Measurements from ENCODE around the gene TMEM72. TPM values are rescaled to one million over a fixed set of nuclear protein-coding genes. Genes with fewer than 3 reads are reported as not detected.

Gene TMEM72
- total RNA-seq, 1 experiment from 2014 or later: not detected

GRCh38 chr10:44895280-44895679 lies 15.9 kb upstream of the TMEM72 start:
- Histone ChIP-seq H3K79me2 (ENCODE audit: low read depth) (no peaks in the 10 kb centered on the region), H3K9me3 (ENCODE audit: insufficient read depth, low read depth) (no peaks in the 10 kb centered on the region), H3K36me3 (ENCODE audit: low read depth) (no peaks in the 10 kb centered on the region), H2AFZ (no peak overlapping the region), H3K27me3 (ENCODE audit: insufficient read depth, low read depth) (peaks cover 8% of the 10 kb centered on the region), H4K20me1 (ENCODE audit: insufficient read depth) (no peaks in the 10 kb centered on the region), H3K9me2 (ENCODE audit: insufficient read depth) (no peaks in the 10 kb centered on the region), H3K27ac (no peak overlapping the region), H3F3A (ENCODE audit: insufficient read depth, low read depth) (no peaks in the 10 kb centered on the region), H3K4me3 (no peak overlapping the region), H3K4me2 (no peak overlapping the region), H3K4me1 (replicated peaks; ENCODE audit: insufficient read depth) (no peaks in the 10 kb centered on the region)
- no TSS peak for BruUV-seq (replicated peaks)
- ChIA-PET CTCF (no interaction called here), POLR2A (ENCODE audit: unreplicated experiment) (no interaction called here)
- TF ChIP-seq CTCF (conservative IDR thresholded peaks at IDR 0.05) (no peak), EZH2 (IDR thresholded peaks at IDR 0.05; ENCODE audit: low read depth) (no peak)
- intact Hi-C loops (cut with micrococcal nuclease; ENCODE audit: unreplicated experiment): no loop called here
- DNase-seq: no peak

GRCh38 chr10:44897049-44897448 lies 14.1 kb upstream of the TMEM72 start:
- no peaks in the 10 kb centered on the region for H3K36me3 ChIP-seq (ENCODE audit: low read depth)
- TF ChIP-seq CTCF (conservative IDR thresholded peaks at IDR 0.05) (no peak), EZH2 (IDR thresholded peaks at IDR 0.05; ENCODE audit: low read depth) (no peak)
- no peak overlapping the region for H3K4me2 ChIP-seq
- no TSS peak for BruUV-seq (replicated peaks)
- intact Hi-C loops (cut with micrococcal nuclease; ENCODE audit: unreplicated experiment): no loop called here
- H3K9me3 ChIP-seq (ENCODE audit: insufficient read depth, low read depth): no peaks in the 10 kb centered on the region
- CTCF ChIA-PET: no interaction called here
- POLR2A ChIA-PET (ENCODE audit: unreplicated experiment): no interaction called here
- peaks cover 6% of the 10 kb centered on the region; the same call in 1 of the 2 replicates for H3K27me3 ChIP-seq (ENCODE audit: insufficient read depth, low read depth)
- H3K79me2 ChIP-seq (ENCODE audit: low read depth): no peaks in the 10 kb centered on the region
- H2AFZ ChIP-seq: no peak overlapping the region
- DNase-seq: no peak
- no peak overlapping the region for H3K4me3 ChIP-seq
- H3K27ac ChIP-seq: no peak overlapping the region
- no peaks in the 10 kb centered on the region for H4K20me1 ChIP-seq (ENCODE audit: insufficient read depth)
- H3F3A ChIP-seq (ENCODE audit: insufficient read depth, low read depth): no peaks in the 10 kb centered on the region
- no peaks in the 10 kb centered on the region for H3K4me1 ChIP-seq (replicated peaks; ENCODE audit: insufficient read depth)
- no peaks in the 10 kb centered on the region for H3K9me2 ChIP-seq (ENCODE audit: insufficient read depth)

DNA sequence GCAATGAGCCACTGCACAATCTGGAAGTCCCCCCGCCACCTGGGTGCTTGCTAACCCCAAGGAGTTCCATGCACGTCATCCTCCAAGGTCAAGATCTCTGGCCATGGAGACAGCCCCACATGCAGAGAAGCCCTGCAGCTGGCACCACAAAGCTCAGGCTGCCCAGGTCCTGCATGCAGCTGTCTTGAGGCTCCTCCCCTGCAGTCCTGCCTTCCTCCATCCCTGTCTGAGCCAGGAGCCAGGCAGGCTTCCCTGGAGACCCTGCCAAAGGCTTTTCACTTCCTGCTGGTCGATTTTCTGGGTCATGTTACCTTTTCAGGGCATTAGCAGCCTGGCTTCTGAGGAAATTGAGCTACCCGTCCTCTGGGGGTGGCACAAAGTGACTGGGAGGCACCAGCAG lies 12.5 kb upstream of the TMEM72 start:
- Histone ChIP-seq H3K4me3 (no peak overlapping the region), H3K79me2 (ENCODE audit: low read depth) (no peaks in the 10 kb centered on the region), H3K9me3 (ENCODE audit: insufficient read depth, low read depth) (no peaks in the 10 kb centered on the region), H3K36me3 (ENCODE audit: low read depth) (no peaks in the 10 kb centered on the region), H3K4me1 (replicated peaks; ENCODE audit: insufficient read depth) (no peaks in the 10 kb centered on the region), H3K4me2 (no peak overlapping the region), H3K9me2 (ENCODE audit: insufficient read depth) (no peaks in the 10 kb centered on the region), H2AFZ (no peak overlapping the region), H3K27me3 (ENCODE audit: insufficient read depth, low read depth) (peaks cover 11% of the 10 kb centered on the region; the same call in 1 of the 2 replicates), H4K20me1 (ENCODE audit: insufficient read depth) (no peaks in the 10 kb centered on the region), H3F3A (ENCODE audit: insufficient read depth, low read depth) (no peaks in the 10 kb centered on the region), H3K27ac (no peak overlapping the region)
- BruUV-seq (replicated peaks): no TSS peak
- DNase-seq: no peak
- intact Hi-C loops (cut with micrococcal nuclease; ENCODE audit: unreplicated experiment): no loop called here
- no peak for TF ChIP-seq CTCF (conservative IDR thresholded peaks at IDR 0.05)
- no peak for TF ChIP-seq EZH2 (IDR thresholded peaks at IDR 0.05; ENCODE audit: low read depth)
- CTCF ChIA-PET: no interaction called here
- POLR2A ChIA-PET (ENCODE audit: unreplicated experiment): no interaction called here
